Right lobe of liver (tissue), 6 donors: ENCODE measurements around the gene CAPN2. TPM values are rescaled to one million over a fixed set of nuclear protein-coding genes. Genes with fewer than 3 reads are reported as not detected.
A peak's percentile ranks its signal among the peaks of the same experiment; 100 is the strongest.

Source experiments
- ATAC-seq, 4 donors: fragments of 200-7000 bp; cut with Tn5 transposase; one replicate each; pipeline ENCODE4 v1.9.1; 2020; ENCODE audit warnings: mild to moderate bottlenecking in 4 of 4, moderate library complexity in 4 of 4
- DNase-seq, 3 donors: peaks; one replicate each; pipeline ENCODE4 v3.0.0-alpha.2; 2020
- H3K27ac ChIP-seq, 3 donors: fragments of 200-600 bp; one replicate each; pipeline ENCODE4 v1.8.0; 2022
- H3K27me3 ChIP-seq, 2 donors: fragments of 200-600 bp; one replicate each; pipeline ENCODE4 v1.8.0; 2022
- H3K36me3 ChIP-seq, 4 donors: fragments of 200-600 bp; sonication (generic) in 1 of 4; one replicate each; pipeline versions ENCODE4 v1.5.1 to v1.8.0; 2017 to 2022; ENCODE audit warnings: control low read depth in 1 of 4
- H3K4me1 ChIP-seq, 4 donors: fragments of 200-600 bp; sonication (generic) in 1 of 4; one replicate each; pipeline versions ENCODE4 v1.5.1 to v1.8.0; 2017 to 2022; ENCODE audit warnings: control low read depth in 1 of 4
- H3K4me3 ChIP-seq, 3 donors: fragments of 200-600 bp; one replicate each; pipeline ENCODE4 v1.8.0; 2022
- H3K9me3 ChIP-seq, 4 donors: fragments of 200-600 bp; sonication (generic) in 1 of 4; one replicate each; pipeline versions ENCODE4 v1.5.1 to v1.8.0; 2017 to 2022; ENCODE audit warnings: control low read depth in 1 of 4
- POLR2A ChIP-seq: fragments of 450-650 bp; IDR thresholded peaks from one replicate; pipeline ENCODE4 v1.6.1; 2017; ENCODE audit warnings: antibody characterized with exemption, mild to moderate bottlenecking
- WGBS: methylation state at CpG from one replicate; pipeline ENCODE4 v1.1.6; 2018; ENCODE audit warnings: low coverage, low lambda C conversion rate; ENCODE audit not compliant: insufficient coverage; ENCODE audit errors: missing lambda C conversion rate; 5-methylcytosine and 5-hydroxymethylcytosine counted together
- intact Hi-C, 2 donors: fragments of 100-400 bp; cut with DNase I; formaldehyde crosslinking; loops; one replicate each; pipeline versions ENCODE4 v1.11.2 to v1.14.1; 2022
- total RNA-seq, 6 experiments: library from RNA; depleted of rRNA in 2 of 6; stranded (reverse); fragments of >200 nt in 2 of 6; fragmentation: NEBNext Ultra II Directional in 3 of 6; extraction: Animal tissue kit (Norgen Biotek cat#: 25700) in 3 of 6; gene quantifications; one replicate each; pipeline versions ENCODE4 v1.1.0 to v1.2.4, GENCODE V29; 2016 to 2023
- TF ChIP-seq, protein P1 (sequence below), 4 donors: fragments of 200-600 bp in 3 of 4; fragments of 450-650 bp in 1 of 4; IDR thresholded peaks; one replicate each; pipeline versions ENCODE4 v1.5.1 to v1.8.0; 2016 to 2022; ENCODE audit warnings: antibody characterized with exemption in 4 of 4, mild to moderate bottlenecking in 2 of 4
- donor health status: DM: no; HTN: yes; CAD: no.
- donor health status: DM: no; HTN: no; CAD: no.
- donor health status: DM: no; HTN: no; CAD: no.
- donor health status: DM: no; HTN: yes; CAD: no.
- donor health status: DM: no; HTN: yes; CAD: no.

The CAPN2 gene
- total RNA-seq, 6 experiments from 2014 or later: 17.5 to 53.1 (median 33.1) TPM

DNA sequence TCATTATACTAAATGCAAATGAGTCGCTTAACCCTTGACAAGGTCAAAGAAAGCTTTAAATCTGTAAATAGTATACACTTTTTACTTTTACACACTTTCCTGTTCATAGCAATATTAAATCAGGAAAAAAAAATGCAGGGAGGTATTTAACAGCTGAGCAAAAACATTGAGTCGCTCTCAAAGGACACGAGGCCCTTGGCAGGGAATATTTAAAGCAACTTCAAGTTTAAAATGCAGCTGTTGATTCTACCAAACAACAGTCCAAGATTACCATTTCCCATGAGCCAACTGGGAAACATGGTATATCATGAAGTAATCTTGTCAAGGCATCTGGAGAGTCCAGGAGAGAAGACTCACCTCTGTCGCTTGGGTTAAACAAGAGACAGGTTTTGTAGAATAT is 62.7 kb downstream of the CAPN2 start:
- ATAC-seq (no peak), DNase-seq (no peak)
- TF ChIP-seq, protein P1, sequence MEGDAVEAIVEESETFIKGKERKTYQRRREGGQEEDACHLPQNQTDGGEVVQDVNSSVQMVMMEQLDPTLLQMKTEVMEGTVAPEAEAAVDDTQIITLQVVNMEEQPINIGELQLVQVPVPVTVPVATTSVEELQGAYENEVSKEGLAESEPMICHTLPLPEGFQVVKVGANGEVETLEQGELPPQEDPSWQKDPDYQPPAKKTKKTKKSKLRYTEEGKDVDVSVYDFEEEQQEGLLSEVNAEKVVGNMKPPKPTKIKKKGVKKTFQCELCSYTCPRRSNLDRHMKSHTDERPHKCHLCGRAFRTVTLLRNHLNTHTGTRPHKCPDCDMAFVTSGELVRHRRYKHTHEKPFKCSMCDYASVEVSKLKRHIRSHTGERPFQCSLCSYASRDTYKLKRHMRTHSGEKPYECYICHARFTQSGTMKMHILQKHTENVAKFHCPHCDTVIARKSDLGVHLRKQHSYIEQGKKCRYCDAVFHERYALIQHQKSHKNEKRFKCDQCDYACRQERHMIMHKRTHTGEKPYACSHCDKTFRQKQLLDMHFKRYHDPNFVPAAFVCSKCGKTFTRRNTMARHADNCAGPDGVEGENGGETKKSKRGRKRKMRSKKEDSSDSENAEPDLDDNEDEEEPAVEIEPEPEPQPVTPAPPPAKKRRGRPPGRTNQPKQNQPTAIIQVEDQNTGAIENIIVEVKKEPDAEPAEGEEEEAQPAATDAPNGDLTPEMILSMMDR (IDR thresholded peaks at IDR 0.05): no peak
- no peak for TF ChIP-seq POLR2A
- WGBS: 60% methylated on average over 4 of the region's 4 CpGs
- Histone ChIP-seq H3K4me1 (no peaks in the 10 kb centered on the region), H3K4me3 (no peak overlapping the region), H3K27ac (no peak overlapping the region), H3K36me3 (peaks cover 0 to 56% (median 13%) of the 10 kb centered on the region in 4 donors), H3K9me3 (no peaks in the 10 kb centered on the region), H3K27me3 (no peaks in the 10 kb centered on the region)
- intact Hi-C loops: no loop called here

DNA sequence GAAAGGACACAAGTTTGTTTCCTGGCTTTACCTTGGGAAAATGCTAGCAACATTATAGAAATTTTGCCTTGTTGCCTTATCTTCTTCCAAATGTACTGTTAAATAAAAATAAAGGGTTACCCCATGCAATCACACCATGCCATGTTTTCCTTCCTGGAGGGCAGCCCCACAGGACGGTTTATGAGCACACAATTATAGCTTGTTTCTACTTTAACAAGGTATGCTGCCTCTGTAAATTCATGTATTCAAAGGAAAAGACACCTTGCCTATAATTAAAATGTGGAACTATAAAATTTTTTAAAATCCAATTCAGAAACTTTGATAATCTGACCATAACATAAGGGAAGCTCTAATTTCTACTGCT is 63.4 kb downstream of the CAPN2 start:
- H3K4me3 ChIP-seq: no peak overlapping the region
- no peak overlapping the region for H3K27ac ChIP-seq
- no peak for TF ChIP-seq POLR2A
- TF ChIP-seq, protein P1 (IDR thresholded peaks at IDR 0.05): no peak
- DNase-seq (no peak), ATAC-seq (no peak)
- no peaks in the 10 kb centered on the region for H3K27me3 ChIP-seq
- H3K9me3 ChIP-seq: no peaks in the 10 kb centered on the region
- no peaks in the 10 kb centered on the region for H3K4me1 ChIP-seq
- intact Hi-C loops: no loop called here
- H3K36me3 ChIP-seq: peaks cover 0 to 63% (median 17%) of the 10 kb centered on the region in 4 donors
- 70% methylated on average over 1 of the region's 1 CpG for WGBS

DNA sequence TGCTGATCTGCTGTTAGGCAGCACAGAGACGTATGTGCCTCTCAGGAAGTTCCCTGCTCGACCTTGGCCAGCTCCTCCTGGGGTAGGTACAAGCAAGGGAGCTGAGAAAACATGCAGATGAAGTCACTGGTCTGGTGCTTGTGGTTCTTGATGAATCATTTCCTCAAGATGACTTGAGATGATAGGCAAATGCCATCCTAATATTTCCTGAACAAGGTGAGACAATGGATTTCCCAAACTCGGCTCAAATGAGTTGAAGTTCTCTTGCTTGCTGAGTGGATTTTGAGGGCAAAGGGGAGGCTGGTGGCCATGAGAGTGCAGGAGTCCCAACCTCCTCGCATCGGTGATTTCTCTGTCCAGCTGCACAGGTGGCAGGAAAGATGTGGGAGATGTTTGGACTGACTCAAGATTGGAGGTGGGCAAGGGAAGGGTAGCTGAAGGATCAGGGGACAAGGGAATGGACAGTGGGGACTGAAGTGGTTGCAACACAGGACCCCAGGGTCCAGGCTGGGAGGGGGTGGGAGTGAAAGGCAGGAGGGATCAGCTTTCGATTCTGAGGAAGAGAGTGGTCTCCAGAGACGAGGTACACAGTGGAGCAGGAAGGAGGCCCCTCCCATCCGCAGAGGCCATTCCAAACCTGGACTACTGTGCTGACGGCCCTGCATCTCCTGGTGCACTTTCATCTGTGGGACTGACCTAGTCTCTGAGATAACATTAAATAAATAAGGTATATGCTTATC is 63.9 kb downstream of the CAPN2 start:
- no peak for TF ChIP-seq POLR2A
- TF ChIP-seq, protein P1 (IDR thresholded peaks at IDR 0.05): no peak
- ATAC-seq (peak in 2 of 4 donors; percentile 15 to 16), DNase-seq (no peak)
- intact Hi-C loops: no loop called here
- H3K4me1 ChIP-seq: no peaks in the 10 kb centered on the region
- no peak overlapping the region for H3K4me3 ChIP-seq
- no peak overlapping the region for H3K27ac ChIP-seq
- peaks cover 0 to 66% (median 18%) of the 10 kb centered on the region in 4 donors for H3K36me3 ChIP-seq
- no peaks in the 10 kb centered on the region for H3K27me3 ChIP-seq
- H3K9me3 ChIP-seq: no peaks in the 10 kb centered on the region
- 67% methylated on average over 7 of the region's 9 CpGs for WGBS

DNA sequence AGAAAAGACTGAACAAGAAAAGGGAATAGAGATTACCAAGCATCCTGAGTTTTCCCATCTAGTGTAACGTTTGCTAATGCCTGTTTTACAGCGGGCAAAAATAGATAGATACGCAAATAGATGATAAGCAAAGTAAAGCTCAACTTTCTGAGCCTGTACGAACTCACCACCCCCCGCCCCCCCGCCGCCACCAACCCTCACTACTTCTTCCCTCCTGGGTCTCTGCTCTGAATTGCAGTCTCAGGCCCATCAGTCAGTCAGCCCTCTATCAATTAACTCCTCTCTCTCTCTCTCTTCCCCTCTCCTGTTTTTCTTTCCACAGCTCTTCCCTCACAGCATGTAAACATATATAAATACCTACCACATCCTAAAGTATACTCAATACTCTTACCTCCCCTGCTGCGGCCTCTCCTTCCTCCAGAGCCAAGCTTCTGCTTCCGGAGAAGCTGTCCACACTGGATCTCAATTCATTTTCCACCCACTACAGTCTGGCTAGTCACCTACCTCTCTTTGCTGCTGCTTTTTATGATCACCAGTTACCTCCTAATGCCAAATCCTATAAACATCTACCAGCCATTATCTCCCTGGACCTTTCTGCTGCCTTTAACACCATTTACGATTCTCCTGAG is 64.6 kb downstream of the CAPN2 start:
- no peak for ATAC-seq
- intact Hi-C loops: no loop called here
- Histone ChIP-seq H3K27me3 (no peaks in the 10 kb centered on the region), H3K4me1 (no peaks in the 10 kb centered on the region), H3K9me3 (no peaks in the 10 kb centered on the region), H3K36me3 (peaks cover 0 to 64% (median 18%) of the 10 kb centered on the region in 4 donors), H3K4me3 (no peak overlapping the region), H3K27ac (no peak overlapping the region)
- 81% methylated on average over 10 of the region's 10 CpGs for WGBS
- DNase-seq: no peak
- TF ChIP-seq, protein P1 (IDR thresholded peaks at IDR 0.05): no peak
- no peak for TF ChIP-seq POLR2A
